ENCODE results near the gene WDR5.

- TF ChIP-seq ZNF232 (CRISPR knock-in tag; IDR thresholded peaks at IDR 0.05): no peak
- TF ChIP-seq CTCF (IDR thresholded peaks at IDR 0.05): no peak
- no peak for TF ChIP-seq HMGXB4 (CRISPR knock-in tag; IDR thresholded peaks at IDR 0.05)
- no peak for TF ChIP-seq NR1H2 (CRISPR knock-in tag; IDR thresholded peaks at IDR 0.05)
- TF ChIP-seq ARID4B (CRISPR knock-in tag; IDR thresholded peaks at IDR 0.05; ENCODE audit: borderline replicate concordance): no peak
- TF ChIP-seq NR2C2 (CRISPR knock-in tag; IDR thresholded peaks at IDR 0.05): no peak
Measured at GRCh38 chr9:134191455-134192209, 55.8 kb downstream of the WDR5 start.
